Activated naive CD4-positive, alpha-beta T cell treated with anti-CD3 and anti-CD28 coated beads, Interleukin-2, amount 50 U/mL, for 24 hours (primary cell): ENCODE data around the gene CGB2.
"Not testable (repeated sequence)": the region's sequence is repeated elsewhere in the genome, so short reads cannot be mapped to it uniquely, and the experiment has no call there.

Source experiments
- H3K27ac Mint-ChIP-seq: one replicate; pipeline ENCODE4 v1.8.0; 2021; ENCODE audit warnings: mild to moderate bottlenecking, mixed read lengths
- H3K27me3 Mint-ChIP-seq: one replicate; pipeline ENCODE4 v1.8.0; 2021; ENCODE audit warnings: mixed read lengths
- H3K36me3 Mint-ChIP-seq: one replicate; pipeline ENCODE4 v1.8.0; 2021; ENCODE audit warnings: mixed read lengths
- H3K4me1 Mint-ChIP-seq: one replicate; pipeline ENCODE4 v1.8.0; 2021; ENCODE audit warnings: mixed read lengths
- H3K4me3 Mint-ChIP-seq: one replicate; pipeline ENCODE4 v1.8.0; 2021; ENCODE audit warnings: mild to moderate bottlenecking, mixed read lengths
- H3K9me3 Mint-ChIP-seq: one replicate; pipeline ENCODE4 v1.8.0; 2021; ENCODE audit warnings: mixed read lengths

The CGB2 gene

DNA sequence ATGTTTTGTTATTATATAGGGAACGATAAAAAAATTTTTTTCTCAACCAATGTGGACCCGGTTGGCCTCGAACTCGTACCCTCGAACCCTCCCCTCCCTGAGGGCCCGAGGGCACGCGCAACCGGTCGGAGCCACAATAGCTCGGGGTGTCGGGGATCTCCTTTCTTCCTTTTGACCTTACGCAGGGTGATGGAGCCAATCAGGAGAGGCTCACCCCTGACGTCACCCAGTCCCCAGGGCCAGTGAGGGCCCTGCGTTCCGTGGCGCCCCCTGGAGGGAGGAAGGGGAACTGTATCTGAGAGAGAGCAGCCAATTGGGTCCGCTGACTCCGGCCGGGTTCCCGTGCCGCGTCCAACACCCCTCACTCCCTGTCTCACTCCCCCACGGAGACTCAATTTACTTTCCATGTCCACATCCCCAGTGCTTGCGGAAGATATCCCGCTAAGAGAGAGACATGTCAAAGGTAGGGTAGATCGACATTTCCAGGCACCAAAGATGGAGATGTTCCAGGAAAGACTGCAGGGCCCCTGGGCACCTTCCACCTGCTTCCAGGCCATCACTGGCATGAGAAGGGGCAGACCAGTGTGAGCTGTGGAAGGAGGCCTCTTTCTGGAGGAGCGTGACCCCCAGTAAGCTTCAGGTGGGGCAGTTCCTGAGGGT is at the start of gene CGB2:
Gene CGB2, plus strand, starts transcription at position 249 of the 660 bp plus-strand sequence. Its CDS starts 206 bp downstream, at position 455.
- H3K36me3 Mint-ChIP-seq, H3K4me1 Mint-ChIP-seq, H3K27me3 Mint-ChIP-seq, H3K9me3 Mint-ChIP-seq, H3K4me3 Mint-ChIP-seq: not testable (repeated sequence)
- peak within 1 kb of the TSS; percentile 17 for H3K27ac Mint-ChIP-seq

GRCh38 chr19:48982280-48982679 is 49.4 kb upstream of the CGB2 start:
- H3K27ac Mint-ChIP-seq: no peak overlapping the region
- H3K4me1 Mint-ChIP-seq: peaks cover 2% of the 10 kb centered on the region
- H3K4me3 Mint-ChIP-seq: no peak overlapping the region
- H3K27me3 Mint-ChIP-seq: no peaks in the 10 kb centered on the region
- peaks cover 12% of the 10 kb centered on the region for H3K36me3 Mint-ChIP-seq
- no peaks in the 10 kb centered on the region for H3K9me3 Mint-ChIP-seq

GRCh38 chr19:48985711-48986110 is 46.0 kb upstream of the CGB2 start:
- H3K27ac Mint-ChIP-seq: no peak overlapping the region
- H3K9me3 Mint-ChIP-seq: no peaks in the 10 kb centered on the region
- peaks cover 20% of the 10 kb centered on the region for H3K4me1 Mint-ChIP-seq
- peaks cover 8% of the 10 kb centered on the region for H3K36me3 Mint-ChIP-seq
- H3K4me3 Mint-ChIP-seq: no peak overlapping the region
- no peaks in the 10 kb centered on the region for H3K27me3 Mint-ChIP-seq

- H3K4me3 Mint-ChIP-seq: no peak overlapping the region
- no peaks in the 10 kb centered on the region for H3K9me3 Mint-ChIP-seq
- no peak overlapping the region for H3K27ac Mint-ChIP-seq
- no peaks in the 10 kb centered on the region for H3K27me3 Mint-ChIP-seq
- peaks cover 25% of the 10 kb centered on the region for H3K4me1 Mint-ChIP-seq
- H3K36me3 Mint-ChIP-seq: peaks cover 8% of the 10 kb centered on the region
Observed at GRCh38 chr19:48986211-48986610, 45.5 kb upstream of the CGB2 start.

DNA sequence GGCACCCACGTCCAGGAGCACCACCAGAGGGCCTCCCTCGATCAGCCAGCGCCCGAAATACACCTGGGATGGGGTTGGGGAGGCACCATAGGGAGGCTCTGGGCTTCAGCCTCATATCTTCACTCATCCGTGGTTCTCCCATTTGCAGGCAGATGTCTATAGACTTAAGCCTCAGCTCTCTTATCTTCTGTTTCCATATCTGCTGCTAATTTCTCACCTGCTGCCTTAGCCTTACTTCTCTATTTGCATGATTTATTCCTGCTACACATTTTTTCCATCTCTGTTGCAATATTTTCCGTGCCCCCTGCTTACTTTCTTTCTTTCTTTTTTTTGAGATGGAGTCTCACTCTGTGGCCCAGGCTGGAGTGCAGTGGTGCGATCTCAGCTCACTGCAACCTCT is 44.4 kb upstream of the CGB2 start:
- Mint-ChIP-seq H3K27me3 (no peaks in the 10 kb centered on the region), H3K4me1 (peaks cover 31% of the 10 kb centered on the region), H3K9me3 (no peaks in the 10 kb centered on the region), H3K27ac (peak overlapping the region; percentile 69), H3K4me3 (no peak overlapping the region), H3K36me3 (peaks cover 5% of the 10 kb centered on the region)

DNA sequence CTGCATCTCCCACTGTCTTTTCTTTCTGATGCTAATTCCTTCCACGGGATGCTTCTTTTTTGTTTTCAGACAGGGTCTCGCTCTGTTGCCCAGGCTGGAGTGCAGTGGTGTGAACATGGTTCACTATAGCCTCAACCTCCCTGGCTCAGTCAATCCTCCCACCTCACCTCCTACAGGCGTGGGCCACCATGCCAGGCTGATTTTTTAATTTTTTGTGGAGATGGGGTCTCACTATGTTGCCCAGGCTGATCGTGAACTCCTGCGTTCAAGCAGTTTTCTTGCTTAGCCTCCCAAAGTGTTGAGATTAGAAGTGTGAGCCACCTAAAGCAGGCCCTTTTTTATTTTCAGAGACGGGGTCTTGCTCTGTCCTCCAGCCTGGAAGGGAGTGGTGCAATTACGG is 43.4 kb upstream of the CGB2 start:
- no peaks in the 10 kb centered on the region for H3K27me3 Mint-ChIP-seq
- H3K27ac Mint-ChIP-seq: peak overlapping the region; percentile 57
- peaks cover 33% of the 10 kb centered on the region for H3K4me1 Mint-ChIP-seq
- H3K36me3 Mint-ChIP-seq: peaks cover 5% of the 10 kb centered on the region
- no peaks in the 10 kb centered on the region for H3K9me3 Mint-ChIP-seq
- no peak overlapping the region for H3K4me3 Mint-ChIP-seq

DNA sequence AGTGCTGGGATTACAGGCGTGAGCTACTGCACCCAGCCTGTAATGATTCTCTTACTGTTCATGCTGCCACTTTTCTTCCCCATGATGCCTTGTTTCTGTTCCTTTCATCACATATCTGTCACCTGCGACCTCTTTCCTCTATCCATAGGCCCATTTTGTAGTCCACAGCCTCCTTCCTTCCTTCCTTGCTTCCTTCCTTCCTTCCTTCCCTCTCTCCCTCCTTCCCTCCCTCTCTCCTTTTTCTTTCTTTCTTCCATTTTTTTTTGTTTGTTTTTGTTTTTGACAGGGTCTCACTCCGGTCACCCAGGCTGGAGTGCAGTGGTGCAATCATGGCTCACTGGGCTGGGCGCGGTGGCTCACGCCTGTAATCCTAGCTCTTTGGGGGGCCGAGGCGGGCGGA is 42.8 kb upstream of the CGB2 start:
- Mint-ChIP-seq H3K4me1 (peaks cover 37% of the 10 kb centered on the region), H3K4me3 (no peak overlapping the region), H3K9me3 (no peaks in the 10 kb centered on the region), H3K27ac (no peak overlapping the region), H3K27me3 (no peaks in the 10 kb centered on the region), H3K36me3 (peaks cover 6% of the 10 kb centered on the region)

- Mint-ChIP-seq H3K36me3 (peaks cover 6% of the 10 kb centered on the region), H3K4me3 (no peak overlapping the region), H3K27ac (no peak overlapping the region), H3K27me3 (no peaks in the 10 kb centered on the region), H3K4me1 (peaks cover 44% of the 10 kb centered on the region), H3K9me3 (no peaks in the 10 kb centered on the region)
Observed at GRCh38 chr19:48989701-48990291, 41.9 kb upstream of the CGB2 start.

DNA sequence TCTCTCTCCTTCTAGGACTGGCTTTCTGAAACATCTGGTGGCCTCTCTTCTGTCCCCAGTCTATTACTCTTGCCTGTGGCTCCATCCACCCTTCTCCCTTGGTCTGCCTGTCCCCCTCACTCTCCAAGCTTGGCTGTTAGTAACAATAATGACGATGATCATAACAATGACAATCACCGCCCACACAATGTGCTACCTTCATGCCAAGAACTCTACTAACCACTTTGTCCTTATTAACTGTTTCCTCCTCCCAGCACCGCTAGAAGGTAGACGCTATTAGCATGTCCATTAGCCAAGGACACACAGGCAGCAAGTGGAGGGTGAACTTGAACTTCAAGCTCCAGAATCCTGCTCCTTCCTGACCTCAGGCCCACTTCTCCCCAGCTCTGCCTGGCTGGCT is 41.3 kb upstream of the CGB2 start:
- Mint-ChIP-seq H3K27ac (peak overlapping the region; percentile 60), H3K4me1 (peaks cover 50% of the 10 kb centered on the region), H3K4me3 (no peak overlapping the region), H3K36me3 (peaks cover 10% of the 10 kb centered on the region), H3K9me3 (no peaks in the 10 kb centered on the region), H3K27me3 (no peaks in the 10 kb centered on the region)

GRCh38 chr19:48991011-48991609 is 40.6 kb upstream of the CGB2 start:
- Mint-ChIP-seq H3K36me3 (peaks cover 10% of the 10 kb centered on the region), H3K9me3 (no peaks in the 10 kb centered on the region), H3K27me3 (no peaks in the 10 kb centered on the region), H3K4me1 (peaks cover 50% of the 10 kb centered on the region), H3K27ac (peak overlapping the region; percentile 65), H3K4me3 (no peak overlapping the region)

DNA sequence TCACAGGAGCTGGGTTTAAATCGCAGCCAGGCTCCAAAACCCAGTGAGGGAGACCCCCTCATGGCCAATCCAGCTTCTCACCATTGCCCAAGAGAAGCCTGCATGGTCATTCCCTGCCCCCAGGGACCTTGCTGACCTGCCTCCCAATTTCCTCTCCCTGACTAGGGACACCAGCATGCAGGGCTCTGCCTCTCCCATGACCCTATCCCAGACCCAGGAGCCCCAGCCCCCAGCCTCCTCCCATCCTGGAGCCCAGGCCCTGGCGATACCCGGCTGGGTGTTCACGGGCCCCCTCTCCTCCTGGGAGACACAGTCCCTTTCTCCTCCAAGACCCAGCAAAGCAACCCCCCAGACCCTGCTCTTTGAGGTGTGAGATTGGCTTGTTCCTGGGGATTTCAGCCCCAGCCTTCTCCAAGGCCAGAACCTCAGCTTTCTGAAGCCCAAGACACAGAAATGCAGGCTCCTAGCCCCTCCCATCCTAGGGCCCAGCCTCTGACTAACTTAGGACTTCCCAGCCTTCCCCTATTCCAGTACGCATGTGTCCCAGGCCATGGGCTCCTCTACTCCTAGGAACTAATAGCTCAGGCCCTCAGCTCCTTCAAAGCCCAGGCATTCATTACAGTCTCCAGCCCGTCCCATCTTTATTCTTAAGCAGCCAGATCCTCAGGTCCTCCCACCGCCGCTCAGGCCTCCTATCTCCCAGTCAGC is 39.7 kb upstream of the CGB2 start:
- Mint-ChIP-seq H3K27ac (peak overlapping the region; percentile 79), H3K4me3 (peak overlapping the region; percentile 98), H3K9me3 (no peaks in the 10 kb centered on the region), H3K4me1 (peaks cover 52% of the 10 kb centered on the region), H3K36me3 (peaks cover 10% of the 10 kb centered on the region), H3K27me3 (no peaks in the 10 kb centered on the region)

GRCh38 chr19:48992581-48993174 is 39.0 kb upstream of the CGB2 start:
- peaks cover 51% of the 10 kb centered on the region for H3K4me1 Mint-ChIP-seq

GRCh38 chr19:48993175-48994034 is 38.3 kb upstream of the CGB2 start, which contains the start of the genes GYS1 and RUVBL2:
Gene GYS1 (minus strand): TSS chr19:48993309. CDS start chr19:48993112, 197 bp downstream.
Gene RUVBL2 (plus strand): TSS chr19:48993887. CDS start chr19:48993912, 25 bp downstream.
- Mint-ChIP-seq H3K4me3 (peak within 1 kb of the TSS; percentile 98), H3K9me3 (no peaks in the 10 kb centered on the region), H3K36me3 (peaks cover 10% of the 10 kb centered on the region), H3K27ac (peak within 1 kb of the TSS; percentile 98), H3K27me3 (no peaks in the 10 kb centered on the region), H3K4me1 (peaks cover 50% of the 10 kb centered on the region)

More at GRCh38 chr19:48992581-48993174, 39.0 kb upstream of the CGB2 start:
- Mint-ChIP-seq H3K27me3 (no peaks in the 10 kb centered on the region), H3K9me3 (no peaks in the 10 kb centered on the region), H3K4me3 (peak overlapping the region; percentile 98), H3K36me3 (peaks cover 10% of the 10 kb centered on the region), H3K27ac (peak overlapping the region; percentile 79)

- Mint-ChIP-seq H3K4me3 (peak overlapping the region; percentile 98), H3K4me1 (peaks cover 46% of the 10 kb centered on the region), H3K36me3 (peaks cover 10% of the 10 kb centered on the region)
Observed at GRCh38 chr19:48994035-48994386, 37.7 kb upstream of the CGB2 start.

GRCh38 chr19:48997972-48998371 is 33.7 kb upstream of the CGB2 start:
- H3K27ac Mint-ChIP-seq: no peak overlapping the region
- no peaks in the 10 kb centered on the region for H3K27me3 Mint-ChIP-seq
- no peak overlapping the region for H3K4me3 Mint-ChIP-seq
- H3K36me3 Mint-ChIP-seq: peaks cover 9% of the 10 kb centered on the region
- H3K9me3 Mint-ChIP-seq: no peaks in the 10 kb centered on the region
- peaks cover 34% of the 10 kb centered on the region for H3K4me1 Mint-ChIP-seq

More at GRCh38 chr19:48994035-48994386, 37.7 kb upstream of the CGB2 start:
- Mint-ChIP-seq H3K27me3 (no peaks in the 10 kb centered on the region), H3K9me3 (no peaks in the 10 kb centered on the region), H3K27ac (peak overlapping the region; percentile 98)
